ENCODE data around the gene YES1.

YES1 gene

GRCh38 chr18:811892-812375 is at the start of gene YES1:
YES1 (minus strand) TSS chr18:812242; CDS start chr18:756827, 55,415 bp downstream.
- peak; percentile 48 for DNase-seq (ENCODE audit: low read depth)

- DNase-seq (ENCODE audit: low read depth): no peak
Observed at GRCh38 chr18:857986-858385, 45.9 kb upstream of the YES1 start.

GRCh38 chr18:853471-853870 is 41.4 kb upstream of the YES1 start:
- no peak for DNase-seq (ENCODE audit: low read depth)

- no peak for DNase-seq (ENCODE audit: low read depth)
Observed at GRCh38 chr18:850960-851359, 38.9 kb upstream of the YES1 start.

- DNase-seq (ENCODE audit: low read depth): no peak
Observed at GRCh38 chr18:849021-849420, 37.0 kb upstream of the YES1 start.

GRCh38 chr18:848062-848861 is 36.2 kb upstream of the YES1 start:
- DNase-seq (ENCODE audit: low read depth): no peak

- no peak for DNase-seq (ENCODE audit: low read depth)
Observed at GRCh38 chr18:845152-845819, 33.2 kb upstream of the YES1 start.

GRCh38 chr18:841647-842370 is 29.8 kb upstream of the YES1 start:
- no peak for DNase-seq (ENCODE audit: low read depth)

- no peak for DNase-seq (ENCODE audit: low read depth)
Observed at GRCh38 chr18:840516-840915, 28.5 kb upstream of the YES1 start.

- no peak for DNase-seq (ENCODE audit: low read depth)
Observed at GRCh38 chr18:840023-840408, 28.0 kb upstream of the YES1 start.

GRCh38 chr18:839224-840022 is 27.4 kb upstream of the YES1 start:
- DNase-seq (ENCODE audit: low read depth): peak; percentile 82

- no peak for DNase-seq (ENCODE audit: low read depth)
Observed at GRCh38 chr18:837922-838321, 25.9 kb upstream of the YES1 start.

GRCh38 chr18:834082-834720 is 22.2 kb upstream of the YES1 start:
- no peak for DNase-seq (ENCODE audit: low read depth)

GRCh38 chr18:833197-833596 is 21.2 kb upstream of the YES1 start:
- no peak for DNase-seq (ENCODE audit: low read depth)

GRCh38 chr18:832085-832681 is 20.1 kb upstream of the YES1 start:
- no peak for DNase-seq (ENCODE audit: low read depth)

- no peak for DNase-seq (ENCODE audit: low read depth)
Observed at GRCh38 chr18:830315-830901, 18.4 kb upstream of the YES1 start.

GRCh38 chr18:829432-829831 is 17.4 kb upstream of the YES1 start:
- no peak for DNase-seq (ENCODE audit: low read depth)

GRCh38 chr18:827093-827677 is 15.1 kb upstream of the YES1 start:
- no peak for DNase-seq (ENCODE audit: low read depth)

GRCh38 chr18:825891-826585 is 14.0 kb upstream of the YES1 start:
- DNase-seq (ENCODE audit: low read depth): no peak

GRCh38 chr18:824179-824578 is 12.1 kb upstream of the YES1 start:
- no peak for DNase-seq (ENCODE audit: low read depth)

Measured in stimulated activated CD8-positive, alpha-beta memory T cell treated with anti-CD3 and anti-CD28 coated beads, Interleukin-12 subunit alpha, Interleukin-12 subunit beta, amount 100 ng/mL, for 1 hour (primary cell).